Inflammatory macrophage (primary cell): Measurements from ENCODE around the gene FAM81B.

ENCODE experiments used
- DNase-seq, 2 donors: peaks; one replicate each; pipeline ENCODE4 v3.0.0-alpha.2; 2020 to 2022

FAM81B gene

DNA sequence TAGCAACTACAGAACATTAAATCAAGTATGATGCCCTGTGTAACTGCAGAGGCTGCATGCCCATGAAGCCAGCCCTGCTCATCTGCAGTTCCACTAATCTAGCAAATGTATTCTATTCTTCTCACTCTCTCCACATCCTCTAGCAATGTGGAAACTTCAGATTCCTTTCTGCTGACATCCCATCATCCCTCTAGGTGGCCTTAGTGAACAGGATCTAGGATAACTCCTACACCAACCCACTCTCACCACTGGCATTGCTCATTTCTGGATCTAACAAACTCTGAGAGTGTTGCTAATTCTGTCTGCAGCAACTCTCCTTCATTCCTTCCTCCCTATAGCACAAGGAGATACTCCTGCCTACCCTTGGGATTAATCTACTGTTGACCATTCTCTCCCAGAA is 80.8 kb downstream of the FAM81B start:
- DNase-seq: no peak

DNA sequence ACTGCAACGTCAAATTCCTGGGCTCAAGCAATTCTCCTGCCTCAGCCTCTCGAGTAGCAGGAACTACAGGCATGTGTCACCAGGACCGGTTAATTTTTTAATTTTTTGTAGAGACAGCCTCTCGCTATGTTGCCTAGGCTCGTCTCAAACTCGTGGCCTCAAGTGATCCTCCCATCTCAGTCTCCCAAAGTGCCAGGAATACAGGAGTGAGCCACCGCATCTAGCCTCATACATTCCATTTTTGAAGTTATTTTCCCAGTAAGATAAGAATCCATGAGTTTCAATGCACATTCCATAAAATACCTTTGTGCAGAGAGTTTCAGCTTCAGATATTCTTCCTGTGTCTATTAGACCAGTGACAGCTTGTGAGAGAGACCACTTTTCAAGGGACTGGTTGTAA is 93.3 kb downstream of the FAM81B start:
- no peak for DNase-seq

DNA sequence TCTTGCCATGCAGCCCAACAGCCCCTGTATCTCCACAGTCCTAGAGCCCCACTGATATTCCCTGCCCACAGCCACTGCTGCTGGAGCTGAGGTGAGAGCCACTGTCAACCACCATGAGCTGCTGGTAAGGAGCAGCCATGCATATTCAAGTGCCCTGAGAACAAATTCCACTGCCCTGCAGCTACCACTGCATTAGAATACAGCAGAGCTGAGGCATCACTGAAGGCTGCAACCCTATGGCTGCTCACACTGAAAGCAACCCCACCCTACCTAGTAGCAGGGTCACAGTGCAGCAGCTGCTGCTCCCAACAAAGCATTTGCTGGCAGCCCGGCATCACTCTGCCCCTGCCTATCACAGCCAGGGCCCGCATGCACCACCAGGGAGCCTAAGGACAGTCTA is 95.0 kb downstream of the FAM81B start:
- DNase-seq: no peak

DNA sequence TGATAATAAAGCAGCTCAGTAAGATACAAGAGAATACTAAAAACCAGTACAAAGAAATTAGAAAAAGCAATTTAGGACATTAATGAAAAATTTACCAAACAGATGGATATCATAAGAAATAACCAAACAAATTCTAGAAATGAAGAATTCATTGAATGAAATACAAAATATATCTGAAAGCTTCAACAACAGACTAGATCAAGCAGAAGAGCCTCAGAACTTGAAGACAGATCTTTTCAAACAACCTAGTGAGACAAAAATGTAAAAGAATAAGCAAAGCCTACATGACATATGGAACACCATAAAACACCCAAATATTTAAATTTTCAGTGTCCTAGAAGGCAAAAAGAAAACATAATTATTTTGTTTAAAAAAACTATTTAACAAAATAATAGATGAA is 96.7 kb downstream of the FAM81B start:
- no peak for DNase-seq
